Measurements from ENCODE around the gene CAPN10.

The CAPN10 gene

DNA sequence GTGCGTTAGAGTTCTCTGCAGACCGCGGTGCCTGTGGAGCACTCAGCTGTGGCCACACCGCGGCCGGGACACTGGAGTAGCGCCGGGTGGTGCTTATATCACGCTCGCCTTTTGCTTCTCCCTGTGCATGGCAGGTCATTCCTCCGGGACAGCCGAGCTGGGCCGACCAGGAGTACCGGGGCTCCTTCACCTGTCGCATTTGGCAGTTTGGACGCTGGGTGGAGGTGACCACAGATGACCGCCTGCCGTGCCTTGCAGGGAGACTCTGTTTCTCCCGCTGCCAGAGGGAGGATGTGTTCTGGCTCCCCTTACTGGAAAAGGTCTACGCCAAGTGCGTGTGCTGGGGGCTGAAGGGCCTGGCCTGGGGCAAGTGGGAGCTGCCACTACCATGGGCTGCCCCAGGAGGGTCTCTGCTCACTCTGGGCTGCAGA is 4.2 kb downstream of the CAPN10 start:
- FAIRE-seq, result no peak

DNA sequence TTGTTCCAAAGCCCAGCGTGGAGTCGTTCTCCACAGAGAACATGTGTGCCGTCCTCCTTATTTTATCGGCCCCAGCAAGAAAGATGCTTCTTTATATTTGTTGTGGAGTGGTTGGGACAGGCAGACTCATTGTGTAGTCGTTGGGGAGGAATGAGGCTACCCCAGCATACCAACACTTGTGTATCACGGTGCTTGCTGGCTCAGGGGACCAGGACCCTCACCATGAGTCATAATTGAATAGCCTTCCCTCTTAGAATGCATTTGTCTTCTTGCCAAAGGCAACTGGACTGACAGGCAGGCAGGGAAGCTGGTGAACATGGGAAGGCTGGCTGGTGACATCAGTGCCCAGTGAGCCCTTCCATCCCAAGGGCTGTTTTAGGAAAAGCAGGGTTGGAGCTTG is 4.7 kb downstream of the CAPN10 start:
- FAIRE-seq, result no peak

DNA sequence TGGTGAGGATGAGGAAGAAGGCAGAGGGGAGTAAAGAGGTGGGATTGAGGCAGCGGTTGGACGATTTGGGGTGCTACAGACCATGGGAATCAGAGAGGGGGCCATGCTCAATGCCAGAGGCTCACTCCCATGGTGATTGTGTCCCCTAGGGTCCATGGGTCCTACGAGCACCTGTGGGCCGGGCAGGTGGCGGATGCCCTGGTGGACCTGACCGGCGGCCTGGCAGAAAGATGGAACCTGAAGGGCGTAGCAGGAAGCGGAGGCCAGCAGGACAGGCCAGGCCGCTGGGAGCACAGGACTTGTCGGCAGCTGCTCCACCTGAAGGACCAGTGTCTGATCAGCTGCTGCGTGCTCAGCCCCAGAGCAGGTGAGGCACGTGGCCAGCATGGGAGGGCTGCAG is 5.2 kb downstream of the CAPN10 start:
- no peak for FAIRE-seq

DNA sequence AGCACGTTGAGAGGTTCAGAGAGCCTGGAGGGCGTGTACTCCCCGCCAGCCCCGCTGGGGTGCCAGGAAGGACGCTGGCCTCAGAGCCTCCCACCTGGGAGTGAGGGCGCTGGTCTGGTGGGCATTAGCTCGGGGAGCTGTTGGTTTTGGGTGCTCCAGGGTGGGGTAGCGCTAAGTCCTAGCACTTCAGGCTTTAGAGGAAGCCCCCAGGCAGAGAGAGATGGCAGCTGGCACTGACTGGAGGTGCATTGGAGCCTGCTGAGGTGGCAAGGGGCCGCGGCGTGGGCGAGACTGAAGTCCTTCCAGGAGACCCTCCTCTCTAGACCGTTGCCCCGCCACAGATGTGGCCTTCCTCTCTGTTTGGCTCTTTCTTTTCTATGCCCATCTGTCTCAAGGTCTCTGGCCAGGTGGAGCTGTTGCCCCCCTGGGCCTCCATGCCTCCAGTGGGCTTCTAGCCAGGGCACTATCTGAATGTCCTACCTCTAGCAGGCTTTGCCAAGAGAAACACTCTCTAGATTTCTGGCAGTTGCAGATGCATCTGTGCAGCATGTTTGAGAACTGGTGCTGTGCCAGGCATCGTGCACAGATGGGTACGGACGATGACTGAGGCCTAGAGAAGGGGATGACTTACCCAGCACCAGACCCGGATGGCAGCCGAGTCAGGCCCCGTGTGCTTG is 6.6 kb downstream of the CAPN10 start:
- FAIRE-seq, result no peak

DNA sequence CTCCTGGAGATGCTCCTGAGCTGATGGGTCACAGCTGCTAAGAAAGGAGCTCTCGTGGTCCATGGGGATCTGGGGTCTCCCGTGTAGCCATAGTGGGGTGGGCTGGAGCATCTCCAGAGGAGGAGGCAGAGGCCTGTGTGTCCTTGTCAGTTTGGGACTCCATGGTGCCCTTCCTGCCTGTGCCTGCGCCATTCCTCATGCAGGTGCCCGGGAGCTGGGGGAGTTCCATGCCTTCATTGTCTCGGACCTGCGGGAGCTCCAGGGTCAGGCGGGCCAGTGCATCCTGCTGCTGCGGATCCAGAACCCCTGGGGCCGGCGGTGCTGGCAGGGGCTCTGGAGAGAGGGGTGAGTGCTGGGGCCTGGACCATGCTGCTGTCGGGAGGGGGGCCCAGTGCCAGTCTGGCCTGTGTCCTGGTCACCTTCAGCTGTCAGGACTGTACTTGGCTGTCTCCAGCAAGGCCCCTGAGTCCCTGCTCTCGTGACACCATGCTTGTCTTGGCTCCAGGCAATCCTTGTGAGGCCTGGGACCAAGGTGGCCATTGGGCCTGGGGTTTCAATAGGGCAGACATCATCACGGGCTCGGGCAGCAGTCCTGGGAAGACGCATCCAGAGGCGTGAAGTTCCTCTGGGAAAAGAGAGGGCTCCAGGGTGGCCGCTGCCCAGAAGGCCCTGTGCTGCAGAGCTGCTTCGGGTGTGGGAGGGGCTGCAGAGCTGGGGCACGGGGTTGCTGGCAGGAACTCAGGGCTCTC is 7.3 kb downstream of the CAPN10 start:
- no peak for FAIRE-seq

DNA sequence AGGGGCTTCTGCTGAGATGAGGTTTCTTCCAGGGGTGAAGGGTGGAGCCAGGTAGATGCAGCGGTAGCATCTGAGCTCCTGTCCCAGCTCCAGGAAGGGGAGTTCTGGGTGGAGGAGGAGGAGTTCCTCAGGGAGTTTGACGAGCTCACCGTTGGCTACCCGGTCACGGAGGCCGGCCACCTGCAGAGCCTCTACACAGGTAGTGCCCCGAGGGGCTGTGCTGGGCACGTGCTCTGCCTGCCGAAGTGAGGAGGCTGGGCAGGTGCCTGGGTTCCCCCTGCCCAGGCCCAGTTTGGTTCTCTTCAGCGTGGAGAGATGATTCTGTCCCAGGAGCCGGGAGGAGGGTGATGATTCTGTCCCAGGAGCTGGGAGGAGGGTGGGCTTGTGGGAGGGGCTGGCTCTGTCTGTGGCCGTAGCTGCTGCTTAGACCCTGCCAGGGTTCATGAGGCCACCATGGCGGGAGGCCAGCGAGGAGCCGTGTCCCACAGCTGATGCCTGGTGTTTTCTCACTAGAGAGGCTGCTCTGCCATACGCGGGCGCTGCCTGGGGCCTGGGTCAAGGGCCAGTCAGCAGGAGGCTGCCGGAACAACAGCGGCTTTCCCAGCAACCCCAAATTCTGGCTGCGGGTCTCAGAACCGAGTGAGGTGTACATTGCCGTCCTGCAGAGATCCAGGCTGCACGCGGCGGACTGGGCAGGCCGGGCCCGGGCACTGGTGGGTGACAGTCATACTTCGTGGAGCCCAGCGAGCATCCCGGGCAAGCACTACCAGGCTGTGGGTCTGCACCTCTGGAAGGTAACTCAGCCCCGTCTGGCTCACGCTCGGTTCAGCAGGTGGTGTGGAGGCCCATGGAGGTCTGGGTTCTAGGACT is 8.2 kb downstream of the CAPN10 start:
- FAIRE-seq, result no peak

DNA sequence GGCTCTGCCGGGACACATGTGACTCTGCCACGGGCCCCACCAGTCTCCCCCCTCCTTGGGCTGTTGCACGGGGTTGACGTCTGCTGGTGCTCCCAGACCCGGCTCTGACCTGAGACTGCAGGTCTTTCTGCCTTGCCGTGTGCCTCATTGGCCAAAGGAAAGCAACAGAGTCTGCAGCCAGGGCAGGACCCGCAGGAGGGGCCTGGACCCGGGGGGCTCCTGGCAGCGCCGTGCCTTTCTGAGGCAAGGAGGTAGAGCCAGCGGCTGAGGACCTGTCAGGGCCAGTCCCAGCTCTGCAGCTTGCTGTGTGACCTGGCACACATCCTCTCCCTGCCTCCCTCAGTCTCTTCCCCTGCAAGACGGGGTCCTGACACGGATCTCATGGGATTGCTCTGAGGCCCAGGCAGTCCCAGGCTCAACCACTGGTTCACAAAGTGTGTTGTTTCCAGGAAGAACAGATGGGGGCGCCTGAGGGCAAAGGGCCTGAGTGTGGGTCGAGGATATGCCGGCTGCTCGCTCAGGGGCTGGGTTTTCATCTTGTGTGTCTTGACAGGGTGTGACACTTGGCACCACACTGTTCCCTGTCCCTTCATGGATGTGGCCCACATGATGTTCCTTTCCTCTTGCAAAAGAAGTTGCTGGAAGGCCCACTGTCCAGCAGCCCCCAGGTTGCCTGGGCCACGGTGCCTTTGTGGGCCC is 9.0 kb downstream of the CAPN10 start:
- no peak for FAIRE-seq

DNA sequence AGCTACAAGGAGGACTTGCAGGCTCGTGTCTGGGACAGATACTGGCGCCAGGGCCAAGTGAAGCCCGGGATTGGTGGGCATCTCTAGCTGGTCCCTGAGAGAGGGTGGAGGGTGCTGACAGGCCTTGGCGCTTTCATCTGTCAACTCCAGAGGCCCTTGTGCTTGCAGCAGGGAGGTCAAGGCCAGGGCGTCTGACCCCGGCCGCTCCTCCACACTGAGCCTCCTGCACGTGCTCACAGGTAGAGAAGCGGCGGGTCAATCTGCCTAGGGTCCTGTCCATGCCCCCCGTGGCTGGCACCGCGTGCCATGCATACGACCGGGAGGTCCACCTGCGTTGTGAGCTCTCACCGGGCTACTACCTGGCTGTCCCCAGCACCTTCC is 9.5 kb downstream of the CAPN10 start:
- no peak for FAIRE-seq

DNA sequence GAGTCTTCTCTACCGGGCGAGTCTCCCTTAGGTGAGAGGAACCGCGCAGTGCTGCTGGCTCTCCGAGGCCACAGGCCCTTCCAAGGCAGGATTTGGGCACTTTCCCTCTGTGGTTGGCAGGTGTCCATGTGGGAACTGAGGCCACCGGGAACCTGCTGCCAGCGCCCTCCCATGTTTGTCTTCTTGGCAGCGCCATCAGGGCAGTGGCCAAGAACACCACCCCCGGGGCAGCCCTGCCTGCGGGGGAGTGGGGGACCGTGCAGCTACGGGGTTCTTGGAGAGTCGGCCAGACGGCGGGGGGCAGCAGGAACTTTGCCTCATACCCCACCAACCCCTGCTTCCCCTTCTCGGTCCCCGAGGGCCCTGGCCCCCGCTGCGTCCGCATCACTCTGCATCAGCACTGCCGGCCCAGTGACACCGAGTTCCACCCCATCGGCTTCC is 10.0 kb downstream of the CAPN10 start:
- no peak for FAIRE-seq

DNA sequence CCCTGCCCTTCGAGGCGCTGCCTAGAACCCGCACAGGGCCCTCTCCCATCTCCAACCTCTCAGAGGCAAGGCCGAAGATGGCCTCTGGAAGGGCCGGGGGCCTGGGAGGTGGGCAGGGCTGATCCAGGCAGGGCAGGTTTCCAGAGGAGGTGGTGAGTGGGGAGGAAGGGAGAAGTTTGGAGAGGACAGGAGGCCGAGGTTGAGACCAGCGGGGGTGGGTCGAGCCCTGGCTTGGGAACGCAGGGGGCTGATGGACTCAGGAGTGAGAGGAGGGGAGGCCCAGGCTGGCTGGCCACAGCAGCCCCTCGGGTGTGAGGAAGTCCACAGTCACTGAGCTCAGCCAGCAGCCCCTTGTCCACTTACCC is 10.5 kb downstream of the CAPN10 start:
- FAIRE-seq, result no peak

DNA sequence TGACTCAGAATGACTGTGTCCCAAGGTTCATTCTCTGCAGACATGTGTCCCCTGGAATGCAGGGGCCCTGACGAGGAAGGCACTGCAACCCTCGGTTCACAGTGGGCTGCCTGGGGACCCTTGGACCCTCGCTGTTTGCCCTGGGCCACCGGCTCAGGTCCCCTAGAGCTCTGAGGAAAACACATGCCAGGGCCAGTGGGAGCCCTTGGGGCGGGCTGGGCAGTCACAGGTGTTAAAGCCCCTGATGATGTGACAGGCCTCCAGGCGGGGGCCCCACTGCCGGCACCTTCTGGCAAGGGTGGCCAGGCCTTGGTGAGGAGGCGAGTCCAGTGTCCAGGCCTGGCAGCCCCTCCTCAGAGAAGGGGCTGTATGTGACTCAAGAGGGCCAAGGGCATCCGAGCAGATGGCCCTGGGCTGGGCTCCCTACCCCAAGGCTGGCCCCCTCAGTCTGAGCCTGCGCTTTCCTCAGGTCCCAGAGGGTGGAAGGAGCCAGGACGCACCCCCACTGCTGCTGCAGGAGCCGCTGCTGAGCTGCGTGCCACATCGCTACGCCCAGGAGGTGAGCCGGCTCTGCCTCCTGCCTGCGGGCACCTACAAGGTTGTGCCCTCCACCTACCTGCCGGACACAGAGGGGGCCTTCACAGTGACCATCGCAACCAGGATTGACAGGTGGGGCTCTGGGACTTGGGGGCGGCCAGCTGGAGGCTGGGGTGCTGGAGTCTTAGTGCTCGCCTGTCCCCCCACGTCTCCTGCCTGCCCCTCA is 11.1 kb downstream of the CAPN10 start:
- no peak for FAIRE-seq

DNA sequence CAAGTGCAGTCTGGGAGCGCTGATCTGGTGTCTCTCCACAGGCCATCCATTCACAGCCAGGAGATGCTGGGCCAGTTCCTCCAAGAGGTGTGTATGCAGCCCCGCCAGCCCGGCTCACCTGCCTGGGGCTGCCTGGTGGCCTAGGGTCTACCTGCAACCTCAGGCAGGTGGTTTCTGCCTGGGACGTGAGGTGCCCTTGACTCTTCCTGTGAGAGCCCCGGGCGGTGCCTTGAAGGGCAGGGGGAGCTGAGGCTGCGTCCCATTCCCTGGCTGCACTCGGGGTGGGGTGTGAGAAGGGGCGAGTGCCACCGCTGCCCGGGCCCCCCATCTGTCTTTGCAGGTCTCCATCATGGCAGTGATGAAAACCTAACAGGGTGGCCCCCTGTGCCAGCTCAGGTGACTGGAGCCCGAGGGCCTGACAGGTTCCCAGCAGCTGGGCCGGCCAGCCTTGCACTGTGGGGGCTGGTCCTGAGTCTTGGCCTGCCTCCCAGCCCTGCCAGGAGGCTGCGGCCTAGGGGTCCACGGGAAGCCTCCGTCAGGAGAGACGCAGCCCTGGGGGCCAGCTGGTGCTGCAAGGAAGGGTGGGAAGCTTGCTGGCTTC is 11.9 kb downstream of the CAPN10 start:
- FAIRE-seq, result no peak

DNA sequence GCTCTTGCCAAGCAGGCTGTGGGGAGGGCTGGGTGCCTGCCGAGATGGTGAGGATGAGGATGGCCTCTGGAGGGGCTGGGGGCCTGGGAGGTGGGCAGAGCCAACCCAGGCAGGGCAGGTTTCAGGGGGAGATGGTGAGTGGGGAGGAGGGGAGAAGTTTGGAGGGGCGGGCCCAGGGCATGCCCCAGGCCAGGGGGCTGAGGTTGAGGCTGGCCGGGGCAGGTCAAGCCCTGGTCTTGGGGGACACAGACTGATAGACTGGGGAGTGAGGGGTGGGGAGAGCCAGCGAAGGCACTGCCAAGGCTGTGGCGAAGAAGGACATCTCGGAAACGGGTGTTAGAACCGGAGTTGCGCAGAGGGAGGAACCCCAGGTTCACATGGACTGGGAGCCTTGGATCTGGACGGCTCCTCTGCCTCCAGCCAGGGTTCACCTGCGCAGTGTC is 12.6 kb downstream of the CAPN10 start:
- FAIRE-seq, result no peak

DNA sequence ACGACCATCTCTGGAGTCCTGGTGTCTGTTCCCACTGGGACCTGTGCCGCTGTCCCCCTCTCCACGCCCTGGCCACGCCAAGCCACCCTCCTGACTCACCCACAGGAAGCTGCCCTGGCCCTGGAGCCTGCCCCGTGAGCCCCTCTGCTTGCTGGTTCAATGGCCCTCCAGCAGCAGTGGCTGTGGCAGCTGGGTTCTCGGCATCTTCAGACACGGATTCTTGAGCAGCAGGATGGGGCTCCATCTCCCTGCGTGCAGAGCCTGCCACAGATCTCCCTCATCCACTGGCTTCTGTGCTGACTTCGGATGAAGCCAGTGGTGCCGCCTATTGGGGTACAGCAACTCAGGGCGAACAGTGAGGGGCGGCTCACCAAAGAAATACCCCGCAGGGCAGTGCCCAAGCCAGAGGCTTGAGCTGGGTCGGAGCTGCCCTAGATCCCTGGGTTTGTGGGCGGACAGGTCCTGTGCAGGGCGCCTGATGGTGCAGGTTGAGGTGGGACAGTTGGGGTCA is 14.0 kb downstream of the CAPN10 start:
- no peak for FAIRE-seq

DNA sequence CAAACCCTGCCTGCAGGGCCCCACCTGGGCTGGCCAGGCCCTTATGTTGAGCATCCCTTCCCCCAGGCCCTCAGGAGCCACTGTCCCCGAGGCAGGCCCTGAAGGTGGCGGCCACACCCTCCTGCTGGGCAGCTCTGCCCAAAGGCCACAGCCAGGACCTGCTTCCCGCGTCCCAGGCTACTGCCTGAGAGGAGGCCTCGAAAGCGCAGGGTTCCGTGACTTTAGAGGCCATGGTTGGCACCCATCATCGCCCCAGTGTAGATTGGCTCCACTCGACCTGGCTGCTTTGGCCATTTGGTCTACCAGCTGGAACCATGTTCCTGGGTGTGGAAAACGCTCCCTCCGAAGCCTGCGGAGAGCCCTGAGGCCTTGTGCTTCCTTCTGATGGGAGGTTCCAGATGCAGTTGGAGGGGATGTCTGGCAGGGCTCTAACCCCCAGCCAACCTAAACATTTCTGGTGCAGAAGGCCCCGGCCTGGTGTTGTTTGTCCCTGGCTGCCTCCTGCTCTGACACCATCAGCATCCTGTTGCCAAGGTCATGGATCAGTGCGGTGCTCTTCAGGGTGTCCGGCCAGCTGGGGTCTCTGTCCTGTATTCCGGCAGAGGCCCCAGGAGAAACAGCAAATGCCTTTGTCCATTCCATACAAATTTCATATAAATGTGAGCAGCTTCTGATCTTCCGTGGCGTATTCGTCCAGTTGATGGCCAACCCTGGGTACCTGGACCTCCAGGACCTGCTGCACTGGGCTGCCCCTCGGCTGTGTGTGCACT is 14.7 kb downstream of the CAPN10 start:
- FAIRE-seq, result no peak

DNA sequence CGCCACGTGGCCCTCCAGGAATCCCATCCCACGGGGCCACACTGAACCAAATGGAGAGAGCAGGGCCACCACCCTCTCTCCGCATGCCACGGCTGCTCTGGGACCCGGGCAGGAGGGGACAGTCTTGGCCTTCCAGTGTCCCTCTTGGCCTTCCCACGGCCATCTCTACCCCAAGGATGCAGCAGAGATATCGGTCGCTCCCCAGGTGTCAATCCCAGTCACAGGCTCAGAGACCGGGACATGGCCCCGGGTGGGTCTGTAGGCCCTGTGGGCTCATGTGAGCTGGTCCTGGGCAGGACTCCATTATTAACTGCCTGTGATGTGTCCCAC is 15.3 kb downstream of the CAPN10 start:
- no peak for FAIRE-seq

DNA sequence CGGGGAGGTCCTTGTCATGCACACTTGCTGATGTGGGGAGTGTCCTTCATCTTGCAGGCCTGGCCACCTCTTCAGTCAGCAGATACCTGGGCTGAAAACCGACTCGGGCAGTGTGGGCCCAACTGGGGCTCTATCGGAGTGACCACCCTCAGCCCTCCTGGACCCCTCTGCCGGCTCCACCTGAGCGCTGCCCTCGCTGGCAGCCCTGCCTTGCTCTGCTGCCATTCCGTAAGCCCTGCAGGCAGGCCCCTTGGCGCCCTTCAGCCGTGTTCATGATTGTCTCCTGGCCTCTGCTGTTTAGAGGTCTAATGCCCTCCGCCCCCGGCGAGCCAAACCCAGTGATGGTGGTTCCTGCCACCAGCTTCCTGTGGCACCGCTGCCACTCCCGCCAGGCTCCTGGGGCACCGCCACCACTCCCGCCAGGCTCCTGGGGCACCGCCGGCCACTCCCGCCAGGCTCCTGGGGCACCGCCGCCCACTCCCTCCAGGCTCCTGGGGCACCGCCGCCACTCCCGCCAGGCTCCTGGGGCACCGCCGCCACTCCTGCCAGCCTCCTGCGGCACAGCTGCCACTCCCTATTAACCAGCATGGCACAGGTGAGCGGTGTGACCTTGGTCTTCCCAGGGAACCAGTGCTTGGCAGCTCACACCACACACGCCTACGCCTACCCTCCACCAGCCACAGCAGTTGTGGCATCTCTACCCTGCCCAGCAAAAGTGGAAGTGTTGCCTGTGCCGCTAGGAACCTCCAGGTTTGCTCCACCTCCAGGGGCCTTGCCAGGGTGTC is 15.9 kb downstream of the CAPN10 start:
- no peak for FAIRE-seq

DNA sequence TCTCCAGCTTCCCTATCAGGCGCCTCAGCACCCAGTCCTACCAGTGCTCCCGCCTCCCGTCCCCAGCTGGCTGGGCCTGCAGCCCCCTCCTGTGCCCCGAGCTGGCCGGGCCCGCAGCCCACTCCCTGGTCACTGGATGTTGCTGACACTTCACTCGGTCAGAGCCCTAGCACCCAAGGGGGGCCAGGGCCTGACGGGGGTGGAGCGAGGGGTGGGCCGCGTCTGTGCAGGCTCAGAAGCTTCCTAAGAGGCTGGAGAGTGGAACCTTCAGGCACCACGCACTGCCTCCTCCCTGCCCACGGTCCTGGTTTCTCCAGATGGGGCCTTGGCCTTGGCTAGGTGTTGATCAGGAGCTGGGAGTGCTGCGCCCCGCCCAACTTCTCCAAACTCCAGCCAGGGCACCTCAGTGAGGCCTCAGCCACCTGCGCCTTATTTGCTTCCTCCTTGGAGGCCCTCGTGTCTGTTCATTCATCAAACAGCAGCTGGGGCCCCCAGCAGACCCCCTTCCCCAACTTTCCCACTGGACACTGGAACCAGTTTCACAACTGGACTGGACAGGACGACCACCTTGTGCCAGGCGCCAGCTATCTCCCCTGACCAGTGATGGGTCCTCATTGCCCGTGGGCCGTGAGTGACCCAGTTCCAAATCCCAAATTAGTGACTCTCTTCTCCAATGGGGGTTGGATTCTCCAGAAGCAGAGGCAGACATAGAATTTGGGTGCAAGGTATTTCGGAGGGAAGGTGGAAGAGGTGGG is 16.7 kb downstream of the CAPN10 start:
- FAIRE-seq, result no peak

DNA sequence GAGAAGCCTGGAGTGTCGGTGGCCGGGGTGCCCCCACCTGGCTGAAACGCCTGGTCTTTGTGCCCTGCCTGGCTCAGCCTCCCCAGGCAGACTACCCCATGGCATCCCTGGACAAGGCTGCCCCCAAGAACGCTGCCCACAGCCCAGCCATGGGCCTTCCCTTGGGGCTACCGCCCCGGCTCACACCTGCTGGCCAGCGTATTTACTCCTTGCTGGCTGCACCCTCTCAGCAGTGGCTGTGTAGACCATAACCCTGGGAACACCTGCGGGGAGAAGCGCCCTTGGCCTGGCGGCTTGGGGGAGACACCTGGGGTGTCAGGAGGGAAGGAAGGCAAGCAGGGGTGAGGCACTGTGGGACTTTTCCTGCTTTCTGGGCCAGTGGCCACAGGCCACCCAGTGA is 17.3 kb downstream of the CAPN10 start:
- no peak for FAIRE-seq

Measured in endometrium (tissue), 2 donors.